Spleen (tissue), 7 donors: ENCODE data around the gene UVSSA.

Experiments used
- POLR2AphosphoS5 ChIP-seq, 3 donors: sonication (generic); formaldehyde crosslinking; IDR thresholded peaks; one replicate each; pipeline ENCODE4 v1.5.1; 2017; ENCODE audit warnings: antibody characterized with exemption in 3 of 3
- TF ChIP-seq, protein P1 (sequence below), 11 experiments: fragments of 200-600 bp in 7 of 11; fragments of 450-650 bp in 4 of 11; sonication (generic) in 4 of 11; IDR thresholded peaks in 8 of 11; conservative IDR thresholded peaks in 3 of 11; 1 replicate in 7 of 11; 2 replicates in 4 of 11; pipeline versions ENCODE4 v1.4.0 to v1.8.0; 2016 to 2021; ENCODE audit warnings: antibody characterized with exemption in 11 of 11, inconsistent platforms in 4 of 11, mild to moderate bottlenecking in 1 of 11
- donor health status: DM: no; HTN: no; CAD: no; lungs with moderate emphysema.
- donor health status: DM: no; HTN: no; CAD: no.
- donor health status: DM: no; HTN: no; CAD: no.

DNA sequence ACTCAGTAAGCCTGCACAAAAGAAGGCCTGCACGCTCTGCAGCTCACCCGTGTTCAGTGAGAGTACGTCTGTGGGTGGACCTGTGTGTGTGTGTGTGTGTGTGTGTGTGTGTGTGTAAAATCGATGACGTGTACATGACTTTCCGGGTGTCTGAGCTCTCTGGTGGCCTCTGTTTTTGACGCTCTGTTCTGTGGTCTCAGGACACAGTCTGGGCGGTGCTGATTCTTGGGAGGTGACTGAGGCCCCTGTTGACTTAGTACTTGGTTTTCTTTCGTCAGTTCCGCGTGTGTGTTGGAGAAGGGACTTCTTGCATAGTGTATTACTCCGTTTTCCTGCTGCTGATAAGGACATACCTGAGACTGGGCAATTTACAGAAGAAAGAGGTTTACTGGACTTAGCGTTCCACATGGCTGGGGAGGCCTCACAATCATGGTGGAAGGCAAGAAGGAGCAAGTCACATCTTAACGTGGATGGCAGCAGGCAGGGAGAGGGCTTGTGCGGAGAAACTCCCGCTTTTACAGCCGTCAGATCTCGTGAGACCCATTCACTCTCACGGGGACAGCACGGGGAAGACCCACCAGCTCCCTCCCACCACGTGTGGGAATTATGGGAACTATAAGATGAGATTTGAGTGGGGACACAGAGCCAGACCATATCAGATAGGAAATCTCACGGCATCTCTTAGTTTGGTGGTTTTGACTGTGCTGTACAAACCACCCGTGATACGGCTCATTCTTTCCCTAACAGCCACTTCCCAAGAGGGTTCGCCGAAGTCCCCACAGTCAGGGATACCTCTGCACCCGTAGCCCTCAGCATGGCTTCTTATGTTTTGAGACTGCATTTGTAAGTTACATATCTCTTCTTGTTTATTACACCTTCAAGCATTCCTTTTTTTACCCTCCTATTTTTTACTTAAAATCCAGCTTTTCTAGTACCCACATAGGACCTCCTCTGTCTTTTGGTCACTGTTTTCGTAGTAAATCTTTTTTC, 24.5 kb downstream of the UVSSA start:
- TF ChIP-seq, protein P1, sequence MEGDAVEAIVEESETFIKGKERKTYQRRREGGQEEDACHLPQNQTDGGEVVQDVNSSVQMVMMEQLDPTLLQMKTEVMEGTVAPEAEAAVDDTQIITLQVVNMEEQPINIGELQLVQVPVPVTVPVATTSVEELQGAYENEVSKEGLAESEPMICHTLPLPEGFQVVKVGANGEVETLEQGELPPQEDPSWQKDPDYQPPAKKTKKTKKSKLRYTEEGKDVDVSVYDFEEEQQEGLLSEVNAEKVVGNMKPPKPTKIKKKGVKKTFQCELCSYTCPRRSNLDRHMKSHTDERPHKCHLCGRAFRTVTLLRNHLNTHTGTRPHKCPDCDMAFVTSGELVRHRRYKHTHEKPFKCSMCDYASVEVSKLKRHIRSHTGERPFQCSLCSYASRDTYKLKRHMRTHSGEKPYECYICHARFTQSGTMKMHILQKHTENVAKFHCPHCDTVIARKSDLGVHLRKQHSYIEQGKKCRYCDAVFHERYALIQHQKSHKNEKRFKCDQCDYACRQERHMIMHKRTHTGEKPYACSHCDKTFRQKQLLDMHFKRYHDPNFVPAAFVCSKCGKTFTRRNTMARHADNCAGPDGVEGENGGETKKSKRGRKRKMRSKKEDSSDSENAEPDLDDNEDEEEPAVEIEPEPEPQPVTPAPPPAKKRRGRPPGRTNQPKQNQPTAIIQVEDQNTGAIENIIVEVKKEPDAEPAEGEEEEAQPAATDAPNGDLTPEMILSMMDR (IDR thresholded peaks at IDR 0.05 in 8 of 11, conservative IDR thresholded peaks at IDR 0.05 in 3 of 11): no peak
- TF ChIP-seq POLR2AphosphoS5 (IDR thresholded peaks at IDR 0.05): no peak
